Type B pancreatic cell (in vitro differentiated cells): Measurements from ENCODE around the gene SULT4A1. TPM values are rescaled to one million over a fixed set of nuclear protein-coding genes. Genes with fewer than 3 reads are reported as not detected.

Experiments
- DNase-seq: peaks from one replicate; pipeline ENCODE4 v3.0.0; 2021; ENCODE audit warnings: mixed read lengths; ENCODE audit not compliant: unreplicated experiment; ENCODE audit errors: extremely low spot score
- H3K27ac Mint-ChIP-seq: 2 replicates; pipeline ENCODE4 v1.8.0; 2021; ENCODE audit warnings: mild to moderate bottlenecking, mixed read lengths
- H3K27me3 Mint-ChIP-seq: 2 replicates; pipeline ENCODE4 v1.8.0; 2021; ENCODE audit warnings: mixed read lengths
- H3K36me3 Mint-ChIP-seq: 2 replicates; pipeline ENCODE4 v1.8.0; 2021; ENCODE audit warnings: mixed read lengths
- H3K4me1 Mint-ChIP-seq: one replicate; pipeline ENCODE4 v1.8.0; 2021; ENCODE audit warnings: mixed read lengths; ENCODE audit not compliant: unreplicated experiment
- H3K4me3 Mint-ChIP-seq: 2 replicates; pipeline ENCODE4 v1.8.0; 2021; ENCODE audit warnings: mild to moderate bottlenecking, mixed read lengths
- H3K9me3 Mint-ChIP-seq: 2 replicates; pipeline ENCODE4 v1.8.0; 2021; ENCODE audit warnings: mixed read lengths
- CTCF ChIP-seq: fragments of 200-600 bp; sonication (generic); conservative IDR thresholded peaks from 2 replicates; pipeline ENCODE4 v1.5.0; 2021; ENCODE audit warnings: antibody characterized with exemption, mild to moderate bottlenecking
- total RNA-seq: library from RNA; stranded (reverse); gene quantifications from 2 replicates; pipeline ENCODE4 v1.2.1, GENCODE V29; 2021; ENCODE audit warnings: low replicate concordance

The SULT4A1 gene
- total RNA-seq, 1 donor from 2014 or later = 10.8 TPM

- H3K4me1 Mint-ChIP-seq = peaks cover 15% of the 10 kb centered on the region
- no peak overlapping the region for H3K4me3 Mint-ChIP-seq
- H3K27me3 Mint-ChIP-seq = no peaks in the 10 kb centered on the region
- H3K9me3 Mint-ChIP-seq = no peaks in the 10 kb centered on the region
- DNase-seq = peak; percentile 62
- no peak for TF ChIP-seq CTCF
- no peaks in the 10 kb centered on the region for H3K36me3 Mint-ChIP-seq
- H3K27ac Mint-ChIP-seq = peak overlapping the region; percentile 27
Observed at GRCh38 chr22:43821606-43822425, 40.5 kb downstream of the SULT4A1 start.

GRCh38 chr22:43820651-43821305, 41.5 kb downstream of the SULT4A1 start:
- peak; percentile 47 for DNase-seq
- peaks cover 15% of the 10 kb centered on the region for H3K4me1 Mint-ChIP-seq
- no peaks in the 10 kb centered on the region for H3K9me3 Mint-ChIP-seq
- H3K27me3 Mint-ChIP-seq = no peaks in the 10 kb centered on the region
- no peak overlapping the region for H3K27ac Mint-ChIP-seq
- no peak for TF ChIP-seq CTCF
- no peaks in the 10 kb centered on the region for H3K36me3 Mint-ChIP-seq
- no peak overlapping the region for H3K4me3 Mint-ChIP-seq

GRCh38 chr22:43819931-43820640, 42.2 kb downstream of the SULT4A1 start:
- Mint-ChIP-seq H3K9me3 (no peaks in the 10 kb centered on the region), H3K36me3 (peaks cover 1% of the 10 kb centered on the region), H3K27me3 (no peaks in the 10 kb centered on the region), H3K4me3 (no peak overlapping the region), H3K27ac (peak overlapping the region; percentile 14), H3K4me1 (peaks cover 15% of the 10 kb centered on the region)
- peak; percentile 44 for DNase-seq
- no peak for TF ChIP-seq CTCF

- no peak for TF ChIP-seq CTCF
- peak overlapping the region; percentile 14 for H3K27ac Mint-ChIP-seq
- H3K4me3 Mint-ChIP-seq = no peak overlapping the region
- peaks cover 3% of the 10 kb centered on the region for H3K36me3 Mint-ChIP-seq
- no peaks in the 10 kb centered on the region for H3K27me3 Mint-ChIP-seq
- no peaks in the 10 kb centered on the region for H3K9me3 Mint-ChIP-seq
- peaks cover 15% of the 10 kb centered on the region for H3K4me1 Mint-ChIP-seq
- peak; percentile 49 for DNase-seq
Observed at GRCh38 chr22:43819421-43819921, 42.8 kb downstream of the SULT4A1 start.

GRCh38 chr22:43818981-43819380, 43.3 kb downstream of the SULT4A1 start:
- no peaks in the 10 kb centered on the region for H3K27me3 Mint-ChIP-seq
- no peak overlapping the region for H3K4me3 Mint-ChIP-seq
- no peaks in the 10 kb centered on the region for H3K9me3 Mint-ChIP-seq
- H3K27ac Mint-ChIP-seq = no peak overlapping the region
- no peak for TF ChIP-seq CTCF
- peaks cover 6% of the 10 kb centered on the region for H3K36me3 Mint-ChIP-seq
- peaks cover 20% of the 10 kb centered on the region for H3K4me1 Mint-ChIP-seq
- peak; percentile 31 for DNase-seq
